Measurements from ENCODE around the gene ALX4.
A peak's percentile ranks its signal among the peaks of the same experiment; 100 is the strongest.

The ALX4 gene

GRCh38 chr11:44315947-44316658, 6.2 kb upstream of the ALX4 start:
- DNase-seq: peak; percentile 53

DNA sequence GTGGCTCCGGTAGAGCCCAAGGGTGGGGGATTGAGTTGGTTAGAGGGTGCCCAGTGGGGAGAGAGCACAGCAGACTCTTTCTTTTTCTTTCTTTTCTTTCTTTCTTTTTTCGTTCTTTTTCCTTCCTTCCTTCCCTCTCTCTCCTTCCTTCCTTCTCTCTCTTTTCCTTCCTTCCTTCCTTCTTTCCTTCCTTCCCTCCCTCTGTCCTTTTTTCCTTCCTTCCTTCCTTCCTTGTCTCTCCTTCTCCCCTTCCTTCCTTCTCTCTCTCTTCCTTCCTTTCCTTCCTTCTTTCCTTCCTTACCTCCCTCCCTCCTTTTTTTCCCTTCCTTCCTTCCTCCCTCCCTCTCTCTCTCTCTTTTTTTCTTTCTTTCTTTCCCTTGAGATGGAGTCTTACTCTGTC, 4.8 kb upstream of the ALX4 start:
- no peak for DNase-seq

GRCh38 chr11:44313761-44314489, 4.0 kb upstream of the ALX4 start:
- no peak for DNase-seq

DNA sequence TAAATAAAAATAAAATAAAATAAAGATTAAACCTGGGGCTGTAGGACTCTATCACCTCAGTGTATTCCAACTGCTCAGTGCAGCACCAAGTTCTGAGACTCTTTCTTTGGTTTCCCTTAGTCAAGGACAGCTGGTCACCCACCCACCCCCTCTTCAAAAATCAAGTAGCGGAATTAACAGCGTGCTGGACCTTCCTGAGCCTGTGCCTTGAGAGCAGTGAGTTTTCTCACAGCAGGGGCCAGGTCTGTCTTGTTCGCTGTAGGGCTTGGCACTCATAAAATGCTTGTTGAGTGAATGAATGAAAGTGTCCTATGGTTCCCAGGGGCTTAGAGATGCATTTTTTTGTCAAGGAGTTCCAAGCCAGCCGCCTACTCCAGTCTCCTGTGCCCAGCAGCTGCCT, 2.9 kb upstream of the ALX4 start:
- no peak for DNase-seq

DNA sequence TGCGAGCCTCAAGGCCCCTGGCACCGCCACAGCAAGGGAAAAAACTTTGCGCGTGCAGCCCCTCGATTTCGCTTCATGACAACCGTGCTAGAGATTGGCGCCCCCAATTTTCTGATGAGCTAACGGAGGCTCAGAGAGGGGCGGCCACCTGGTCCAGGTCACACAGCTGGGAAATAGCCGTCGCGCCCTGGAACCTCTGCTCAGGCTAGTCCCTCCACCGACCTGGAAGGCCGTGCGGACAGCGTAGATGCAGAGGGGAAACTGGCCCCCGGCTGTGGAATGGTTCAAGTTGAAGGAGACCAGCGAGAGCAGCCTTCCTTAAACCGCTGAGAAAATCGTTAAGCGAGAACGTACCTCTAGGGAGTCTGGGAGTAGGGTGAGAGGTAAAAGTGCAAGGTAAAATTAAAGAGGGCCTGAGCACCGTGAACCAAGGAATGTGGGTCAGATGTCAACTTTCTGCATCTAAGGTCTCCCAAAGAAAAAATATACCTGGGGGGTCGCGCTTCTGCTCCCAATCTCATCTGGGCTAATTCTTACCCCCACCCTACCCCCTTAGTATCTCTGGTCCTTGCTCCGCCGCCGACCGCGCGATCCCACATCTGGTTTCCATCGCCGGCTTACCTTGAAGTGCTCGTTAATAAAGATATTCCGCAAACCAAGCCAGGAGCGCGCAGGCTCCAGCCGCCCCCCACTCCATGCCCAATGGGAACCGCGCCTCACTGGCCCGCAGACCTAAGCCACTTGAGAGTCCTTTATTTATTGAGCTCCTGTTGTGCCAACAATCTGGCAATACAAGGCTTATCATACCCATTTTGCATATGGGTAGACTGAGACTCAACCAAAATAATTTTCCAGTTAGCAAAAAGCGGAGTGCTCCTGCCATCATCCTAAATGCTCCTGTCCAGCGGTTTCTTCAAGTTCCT, 1.7 kb upstream of the ALX4 start:
- no peak for DNase-seq

DNA sequence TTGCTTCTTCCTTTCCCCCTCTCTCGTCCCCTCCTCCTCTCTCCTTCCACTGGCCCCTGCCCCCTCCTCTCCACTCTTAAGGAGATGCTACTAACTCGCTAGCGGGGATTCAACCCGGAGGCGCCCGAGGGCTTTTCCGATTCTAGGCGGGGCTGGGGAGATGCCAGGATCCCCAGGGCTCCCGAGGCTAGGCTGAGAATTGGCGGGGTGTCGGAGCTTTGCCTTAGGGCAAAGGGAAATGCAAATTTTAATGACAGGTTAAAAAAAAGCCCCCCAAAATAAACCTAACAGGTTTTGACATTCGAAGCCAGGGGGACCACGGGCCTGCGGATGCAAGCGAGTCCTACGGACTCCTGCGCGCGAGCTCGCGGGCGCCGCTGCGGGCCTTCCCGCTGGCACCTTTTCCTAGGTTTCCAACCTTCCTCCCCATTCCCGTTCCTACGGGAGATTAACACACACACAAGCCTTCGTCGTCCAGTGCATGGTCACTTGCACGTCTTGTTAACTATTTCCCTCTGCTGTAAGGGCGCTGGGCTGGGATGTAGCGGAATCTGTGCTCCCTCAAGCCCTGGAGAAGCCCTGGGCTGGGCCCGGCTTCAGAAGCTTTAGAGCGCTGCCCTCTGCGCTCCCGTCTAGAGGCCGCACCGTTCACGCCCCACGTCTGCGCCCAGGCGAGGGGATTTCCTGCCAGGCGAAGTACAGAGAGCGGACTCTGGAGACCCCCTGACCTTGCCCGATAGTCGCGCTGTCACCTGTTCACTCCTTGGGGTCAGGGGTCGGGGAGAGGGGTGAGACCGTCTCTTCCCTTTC, 729 bp upstream of the ALX4 start:
- DNase-seq: no peak

DNA sequence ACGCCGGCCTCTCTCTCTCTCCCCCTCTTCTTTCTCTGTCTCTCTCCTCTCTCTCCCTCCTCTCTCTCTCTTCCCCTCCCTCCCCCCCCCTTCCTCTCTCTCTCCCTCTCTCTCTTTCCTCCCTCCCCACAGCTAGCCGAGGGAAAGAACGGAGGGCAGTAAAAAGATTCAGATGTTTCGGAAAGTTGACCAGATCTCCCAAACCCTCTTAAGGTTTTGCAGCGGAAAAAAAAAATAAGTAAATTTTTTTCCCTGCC, 195 bp upstream of the ALX4 start:
- DNase-seq: no peak

GRCh38 chr11:44308923-44309477, 939 bp downstream of the ALX4 start:
- DNase-seq: peak; percentile 51

DNA sequence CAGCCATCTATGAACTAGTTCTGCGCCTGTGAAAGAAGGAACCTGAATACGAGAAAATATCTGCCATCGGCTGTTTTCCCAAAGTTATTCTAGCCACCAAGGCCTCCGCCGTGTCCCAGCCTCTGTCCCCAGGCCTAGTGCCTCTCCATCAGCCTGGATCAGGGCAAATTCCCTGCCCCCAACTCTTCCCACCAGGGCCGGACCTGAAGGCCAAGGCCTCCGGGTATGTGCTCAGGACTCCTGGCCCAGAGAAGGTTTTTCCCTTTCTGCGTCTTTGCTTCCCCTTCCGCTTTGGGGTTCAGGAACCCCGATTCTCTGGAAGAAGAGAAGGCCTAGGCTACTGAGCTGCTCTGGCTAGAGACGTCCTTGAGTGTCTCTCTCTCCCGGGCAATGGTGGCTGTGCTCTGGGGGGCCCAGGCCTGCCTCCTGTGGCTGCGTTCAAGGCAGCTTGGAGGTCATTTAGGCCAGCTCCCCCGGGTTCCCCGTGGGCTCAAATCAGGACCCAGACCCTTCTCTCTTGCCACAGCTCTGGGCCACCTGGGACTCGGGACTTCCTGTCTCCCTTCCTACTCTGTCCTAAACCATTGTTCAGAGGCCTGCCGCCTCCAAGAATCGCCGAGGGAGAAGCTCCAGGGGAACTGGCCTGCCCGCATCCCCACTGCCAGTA, 1.6 kb downstream of the ALX4 start:
- no peak for DNase-seq

GRCh38 chr11:44307340-44308099, 2.4 kb downstream of the ALX4 start:
- DNase-seq: no peak

DNA sequence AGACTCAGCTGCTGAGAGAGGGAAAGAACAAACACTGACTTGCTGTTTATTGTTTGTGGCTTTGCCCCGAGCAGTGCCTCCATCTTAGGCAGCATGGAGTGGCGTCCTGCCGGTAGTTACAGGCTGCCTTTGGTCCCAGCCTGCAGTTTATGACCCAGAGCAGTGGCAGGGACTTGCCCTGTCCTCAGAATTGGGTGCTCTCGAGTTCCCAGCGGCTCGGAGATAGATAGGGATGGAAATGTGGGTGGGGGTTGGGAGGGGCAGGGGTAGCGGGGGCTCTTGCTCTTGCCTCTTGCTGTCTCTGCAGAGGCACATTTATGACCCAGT, 3.1 kb downstream of the ALX4 start:
- DNase-seq: no peak

DNA sequence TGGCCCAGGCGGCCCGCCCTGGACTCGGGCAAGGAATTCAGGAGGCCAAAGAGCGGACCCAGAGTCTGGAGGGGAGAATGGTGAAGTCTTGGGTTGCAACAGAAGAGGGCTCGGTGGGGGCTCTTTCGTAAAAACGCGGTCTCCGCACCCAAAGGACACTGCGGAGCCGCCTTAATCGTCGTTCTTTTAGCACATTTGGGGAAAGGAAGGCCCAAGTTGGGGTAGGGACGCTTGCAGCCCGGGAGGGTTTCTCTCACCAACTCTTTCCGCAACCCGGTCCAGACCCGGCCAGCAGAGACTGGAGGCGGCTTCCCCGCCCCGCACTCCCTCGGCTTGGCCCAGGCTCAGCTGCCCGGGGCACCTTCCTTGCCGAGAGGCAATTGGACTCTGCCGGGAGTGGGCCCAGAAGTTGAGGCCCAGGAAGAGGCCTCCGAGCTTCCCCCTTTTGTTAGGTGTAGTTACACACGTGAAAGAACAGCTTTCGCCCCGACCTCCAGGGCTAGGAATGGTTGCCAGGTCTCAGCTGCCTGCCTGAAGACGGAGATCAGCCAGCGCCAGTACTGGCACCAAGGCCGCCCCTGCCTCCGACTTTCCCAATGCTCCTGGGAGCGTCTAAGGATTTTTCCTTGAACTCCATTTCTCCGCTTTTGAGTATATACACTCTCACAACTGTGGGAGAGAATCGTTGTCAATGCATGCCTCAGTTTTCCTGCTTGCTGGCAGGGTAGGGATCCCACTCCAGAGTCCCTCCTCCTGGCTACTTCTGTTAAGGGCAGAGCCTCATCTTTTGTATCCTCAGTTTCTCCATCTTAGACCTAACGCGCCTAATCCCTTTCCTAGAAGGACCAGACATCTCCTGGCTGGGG, 3.7 kb downstream of the ALX4 start:
- DNase-seq: no peak

DNA sequence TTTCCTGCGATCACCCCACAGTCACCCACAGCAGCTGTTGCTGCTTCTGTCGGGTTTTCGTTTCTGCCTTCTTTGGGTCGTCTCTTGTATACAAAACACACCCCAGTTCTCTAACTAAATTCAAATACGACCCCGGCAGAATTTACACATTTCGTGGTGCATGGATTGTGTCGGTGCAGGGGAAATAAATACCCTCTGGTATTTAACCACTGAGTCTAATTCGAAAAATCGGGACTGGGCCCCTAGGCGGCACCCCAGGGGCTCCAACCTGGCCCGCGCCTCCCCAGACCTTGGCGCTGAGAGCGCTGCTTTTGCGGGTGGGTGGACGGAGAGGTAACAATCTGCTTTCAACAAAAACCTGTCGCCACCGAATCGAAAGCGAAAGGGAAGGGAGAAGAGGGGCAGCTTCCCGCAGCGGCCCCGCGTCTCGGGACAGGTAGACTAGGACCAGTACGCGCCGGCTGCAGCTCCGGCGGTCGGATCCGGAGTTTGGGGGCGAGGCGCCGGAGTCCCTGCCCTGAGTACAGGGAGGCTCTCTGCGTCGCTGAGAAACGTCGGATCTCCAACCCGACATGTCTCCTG, 4.4 kb downstream of the ALX4 start:
- peak; percentile 45 for DNase-seq

- DNase-seq: no peak
Measured at GRCh38 chr11:44305026-44305469, 4.9 kb downstream of the ALX4 start.

DNA sequence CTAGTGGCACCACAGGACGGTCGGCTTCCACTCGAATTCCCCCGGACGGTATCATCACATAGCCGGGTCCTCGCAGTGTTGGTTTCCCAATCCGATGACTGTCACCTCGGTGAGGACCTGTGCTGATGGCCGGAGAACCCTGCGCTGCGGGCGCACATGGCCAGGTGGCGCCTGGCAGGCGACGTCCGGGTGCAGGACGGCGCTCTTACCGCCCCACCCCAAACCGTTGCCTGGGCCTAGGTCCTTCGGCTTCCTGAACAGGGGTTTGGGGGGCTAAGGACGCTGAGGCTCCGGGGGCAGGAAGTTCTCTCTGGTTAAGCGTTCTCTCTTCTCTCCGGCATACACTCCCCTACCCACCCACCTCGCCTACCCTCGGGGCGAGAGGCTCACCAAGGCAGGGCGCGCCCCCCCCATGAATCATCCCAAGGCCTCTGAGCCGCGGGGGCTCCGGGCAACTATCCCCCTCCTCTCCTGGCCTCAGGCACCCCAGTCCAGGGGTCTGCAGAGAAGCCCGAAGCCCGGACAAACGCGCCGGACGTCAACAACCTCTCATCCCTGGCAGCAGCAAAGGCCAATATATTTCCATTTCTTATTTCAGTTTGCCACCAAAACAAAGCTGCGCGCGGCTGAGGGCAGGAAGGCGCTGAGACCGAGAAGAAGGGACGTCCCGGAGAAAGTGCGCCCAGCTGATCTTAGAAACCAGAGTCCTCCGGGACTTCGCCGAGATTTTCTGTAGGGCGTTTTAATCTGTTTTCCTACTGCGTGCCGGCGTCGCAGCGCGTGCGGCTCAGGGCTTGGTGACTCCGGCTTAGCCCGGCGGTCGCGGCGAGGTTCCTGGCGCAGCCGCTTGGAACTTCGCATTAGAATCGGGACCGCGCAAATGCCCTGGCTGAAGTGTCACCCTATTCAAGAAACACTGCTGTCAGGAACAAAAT, 5.6 kb downstream of the ALX4 start:
- DNase-seq: peak; percentile 30

- no peak for DNase-seq
Measured at GRCh38 chr11:44303401-44303938, 6.5 kb downstream of the ALX4 start.

DNA sequence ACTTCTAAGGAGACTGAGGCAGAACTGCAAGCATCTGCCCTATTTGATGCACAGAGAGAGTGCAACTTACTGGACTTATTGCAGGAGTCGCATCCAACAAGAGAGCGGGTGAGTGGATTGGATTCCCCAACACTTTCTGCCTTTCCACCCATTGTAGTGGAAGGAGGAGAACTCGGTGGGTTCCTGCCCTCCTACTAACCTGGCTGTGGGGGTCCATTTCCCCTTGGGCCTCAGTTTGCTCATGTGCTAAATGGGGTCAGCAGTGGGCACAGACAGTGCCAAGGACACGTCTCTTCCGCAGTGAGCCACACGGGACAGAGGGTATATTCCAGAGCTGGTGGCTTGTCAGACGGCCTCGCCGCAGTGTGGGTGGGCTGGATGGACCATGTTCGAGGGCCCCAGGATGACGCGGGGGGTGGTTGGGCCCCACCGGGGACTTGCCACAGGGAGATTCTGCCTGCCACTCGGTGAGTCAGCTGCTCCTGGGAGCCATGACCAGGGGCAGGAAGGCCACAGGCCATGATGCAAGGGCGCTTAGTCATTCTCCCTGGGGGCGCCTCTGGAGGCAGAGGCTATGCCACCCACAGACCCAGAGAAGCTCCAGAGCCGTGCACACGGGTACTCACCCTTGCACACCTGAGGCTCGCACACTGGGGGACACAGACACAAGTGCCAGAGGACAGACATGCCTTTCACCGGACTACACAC, 8.2 kb downstream of the ALX4 start:
- peak; percentile 82 for DNase-seq
